Measurements from ENCODE around the gene KIRREL3.

The KIRREL3 gene

DNA sequence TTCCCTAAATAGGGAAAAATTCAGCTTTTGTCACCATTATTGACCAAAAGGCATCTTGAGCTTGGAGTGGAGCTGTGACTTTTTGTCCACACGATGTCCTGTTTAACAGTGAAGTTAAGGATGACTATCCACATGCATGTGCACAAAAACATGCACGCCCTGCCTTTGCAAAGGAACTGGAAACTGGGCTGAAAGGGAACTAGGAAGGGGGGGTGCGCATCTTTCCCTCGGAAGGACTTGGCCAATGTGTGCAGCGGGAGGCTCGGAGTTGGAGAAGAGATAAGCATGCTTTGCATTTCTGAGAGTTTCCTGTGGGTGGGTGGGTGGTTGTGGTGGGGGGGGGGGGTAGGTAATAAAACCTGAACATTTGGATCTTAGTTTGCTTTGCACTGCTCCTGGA lies 411 bp upstream of the KIRREL3 start:
- H3K4me3 ChIP-seq (ENCODE audit: low read length), result no peak overlapping the region
- TF ChIP-seq, protein P1, sequence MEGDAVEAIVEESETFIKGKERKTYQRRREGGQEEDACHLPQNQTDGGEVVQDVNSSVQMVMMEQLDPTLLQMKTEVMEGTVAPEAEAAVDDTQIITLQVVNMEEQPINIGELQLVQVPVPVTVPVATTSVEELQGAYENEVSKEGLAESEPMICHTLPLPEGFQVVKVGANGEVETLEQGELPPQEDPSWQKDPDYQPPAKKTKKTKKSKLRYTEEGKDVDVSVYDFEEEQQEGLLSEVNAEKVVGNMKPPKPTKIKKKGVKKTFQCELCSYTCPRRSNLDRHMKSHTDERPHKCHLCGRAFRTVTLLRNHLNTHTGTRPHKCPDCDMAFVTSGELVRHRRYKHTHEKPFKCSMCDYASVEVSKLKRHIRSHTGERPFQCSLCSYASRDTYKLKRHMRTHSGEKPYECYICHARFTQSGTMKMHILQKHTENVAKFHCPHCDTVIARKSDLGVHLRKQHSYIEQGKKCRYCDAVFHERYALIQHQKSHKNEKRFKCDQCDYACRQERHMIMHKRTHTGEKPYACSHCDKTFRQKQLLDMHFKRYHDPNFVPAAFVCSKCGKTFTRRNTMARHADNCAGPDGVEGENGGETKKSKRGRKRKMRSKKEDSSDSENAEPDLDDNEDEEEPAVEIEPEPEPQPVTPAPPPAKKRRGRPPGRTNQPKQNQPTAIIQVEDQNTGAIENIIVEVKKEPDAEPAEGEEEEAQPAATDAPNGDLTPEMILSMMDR (IDR thresholded peaks at IDR 0.05; ENCODE audit: insufficient read depth, low read depth, low read length, missing control alignments), result no peak
- no peak for DNase-seq (ENCODE audit: low read depth)

DNA sequence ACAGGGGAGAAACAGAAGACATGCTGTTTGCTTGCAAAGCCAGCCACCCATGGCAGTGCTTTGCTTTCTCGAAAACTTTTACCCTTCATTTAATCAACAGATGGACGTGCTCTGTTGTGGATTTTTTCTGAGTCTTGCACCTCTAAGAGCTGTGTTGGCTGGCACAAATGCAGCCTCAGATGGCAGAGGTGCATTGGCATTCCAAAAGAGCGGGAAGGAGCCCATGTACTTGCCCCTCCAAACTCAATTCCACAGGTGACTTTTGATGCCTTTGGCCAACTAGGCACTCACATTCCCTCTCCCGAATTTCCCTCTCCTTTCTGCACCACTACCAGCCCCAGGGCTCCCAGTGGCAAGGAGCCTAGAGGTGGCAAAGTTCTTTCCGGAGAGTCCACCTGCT lies 1.2 kb downstream of the KIRREL3 start:
- TF ChIP-seq, protein P1 (IDR thresholded peaks at IDR 0.05; ENCODE audit: insufficient read depth, low read depth, low read length, missing control alignments), result no peak
- DNase-seq (ENCODE audit: low read depth), result no peak
- H3K4me3 ChIP-seq (ENCODE audit: low read length), result no peak overlapping the region

DNA sequence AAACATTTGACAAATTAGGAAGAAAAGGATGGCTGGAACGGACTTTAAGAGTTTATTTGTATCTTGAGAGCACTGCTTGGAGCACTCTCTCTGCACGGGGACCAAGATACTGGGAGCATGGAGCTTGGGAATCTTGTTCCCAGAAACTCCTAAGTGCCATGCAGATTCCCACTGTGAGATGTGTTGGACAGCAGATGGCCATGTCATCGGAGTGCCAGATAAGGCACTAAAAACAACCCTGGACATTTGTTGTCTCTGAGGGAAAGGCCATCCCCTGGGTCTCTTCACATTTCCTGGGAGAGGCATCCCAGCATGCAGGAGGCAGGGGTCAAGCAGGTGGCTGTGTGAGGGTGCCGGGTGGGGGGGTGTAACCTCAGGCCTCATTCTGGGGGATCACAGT lies 2.9 kb downstream of the KIRREL3 start:
- DNase-seq (ENCODE audit: low read depth), result no peak
- no peak overlapping the region for H3K4me3 ChIP-seq (ENCODE audit: low read length)
- TF ChIP-seq, protein P1 (IDR thresholded peaks at IDR 0.05; ENCODE audit: insufficient read depth, low read depth, low read length, missing control alignments), result no peak

DNA sequence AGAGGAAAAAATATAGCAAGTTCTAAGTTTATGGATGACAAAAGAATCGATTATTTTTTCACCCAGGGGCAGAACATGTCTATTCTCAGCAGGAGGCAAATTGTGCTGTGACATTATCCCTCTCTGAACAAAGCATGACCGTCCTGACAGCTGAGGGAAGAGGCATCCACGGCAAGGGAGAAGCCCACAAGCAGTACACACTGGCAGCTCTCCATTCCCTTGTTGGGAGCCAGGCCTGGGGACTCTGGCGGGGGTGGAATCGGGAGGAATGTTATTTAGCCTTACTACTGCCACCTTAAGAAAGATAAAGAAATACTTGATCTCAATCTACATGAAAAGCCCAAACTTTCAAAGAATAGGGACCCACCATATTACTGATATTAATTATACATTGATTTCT lies 3.4 kb downstream of the KIRREL3 start:
- no peak for DNase-seq (ENCODE audit: low read depth)
- H3K4me3 ChIP-seq (ENCODE audit: low read length), result no peak overlapping the region
- TF ChIP-seq, protein P1 (IDR thresholded peaks at IDR 0.05; ENCODE audit: insufficient read depth, low read depth, low read length, missing control alignments), result no peak

DNA sequence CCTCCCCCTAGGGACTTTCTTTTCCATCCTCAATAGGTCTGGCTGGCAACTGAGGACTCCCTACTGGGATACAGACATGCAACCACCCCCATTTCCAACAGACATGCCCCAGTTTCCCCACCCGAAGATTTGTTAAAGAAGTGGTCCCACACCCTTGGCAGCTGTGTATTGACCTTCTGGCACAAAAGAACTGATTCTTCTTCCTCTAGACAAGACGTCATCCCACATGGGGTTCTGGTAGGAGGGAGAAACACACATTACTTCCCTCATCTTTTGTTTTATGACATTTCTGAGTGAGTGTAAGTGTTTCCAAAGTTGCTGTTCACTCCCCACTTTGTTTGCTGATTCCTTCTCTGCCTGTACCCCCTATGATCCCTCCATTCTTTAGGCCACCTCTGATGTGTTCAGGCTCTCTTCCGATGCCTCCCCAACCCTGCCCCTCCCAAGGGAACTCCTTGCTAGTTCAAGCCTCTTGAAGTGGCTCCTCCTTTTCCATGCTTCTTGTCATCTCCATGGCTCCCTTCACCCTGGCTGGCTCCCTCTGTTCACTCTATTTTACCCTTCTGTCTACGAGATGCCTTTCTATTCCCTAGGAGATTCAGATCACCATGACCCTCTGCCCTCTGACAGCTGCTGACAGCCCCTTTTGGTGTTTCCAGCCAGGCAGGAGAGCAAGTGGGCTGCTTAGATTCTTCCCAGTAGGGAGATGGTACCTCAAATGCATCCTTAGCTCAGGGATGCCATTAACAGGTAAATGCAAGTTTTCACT lies 4.3 kb downstream of the KIRREL3 start:
- TF ChIP-seq, protein P1 (IDR thresholded peaks at IDR 0.05; ENCODE audit: insufficient read depth, low read depth, low read length, missing control alignments), result no peak
- no peak overlapping the region for H3K4me3 ChIP-seq (ENCODE audit: low read length)
- no peak for DNase-seq (ENCODE audit: low read depth)

DNA sequence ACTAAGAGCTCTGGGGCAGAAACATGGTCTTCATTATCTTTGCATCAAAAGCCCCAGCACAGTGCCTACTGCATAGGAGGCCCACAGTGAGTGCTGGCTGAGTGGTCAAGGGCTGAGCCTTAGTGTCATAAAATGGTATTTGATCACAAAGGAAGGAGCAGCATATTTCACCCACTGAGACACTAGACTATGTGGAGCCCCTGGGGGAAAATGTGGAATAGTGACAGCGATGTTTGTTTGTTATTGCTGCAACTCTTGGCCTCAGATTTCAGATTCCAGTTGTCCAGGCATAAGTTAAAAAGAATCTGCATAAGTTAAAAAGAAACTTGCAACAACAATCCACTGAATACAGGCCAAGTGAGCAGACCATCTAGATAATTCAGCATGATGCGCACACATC lies 7.0 kb downstream of the KIRREL3 start:
- TF ChIP-seq, protein P1 (IDR thresholded peaks at IDR 0.05; ENCODE audit: insufficient read depth, low read depth, low read length, missing control alignments), result no peak
- no peak for DNase-seq (ENCODE audit: low read depth)
- H3K4me3 ChIP-seq (ENCODE audit: low read length), result no peak overlapping the region

DNA sequence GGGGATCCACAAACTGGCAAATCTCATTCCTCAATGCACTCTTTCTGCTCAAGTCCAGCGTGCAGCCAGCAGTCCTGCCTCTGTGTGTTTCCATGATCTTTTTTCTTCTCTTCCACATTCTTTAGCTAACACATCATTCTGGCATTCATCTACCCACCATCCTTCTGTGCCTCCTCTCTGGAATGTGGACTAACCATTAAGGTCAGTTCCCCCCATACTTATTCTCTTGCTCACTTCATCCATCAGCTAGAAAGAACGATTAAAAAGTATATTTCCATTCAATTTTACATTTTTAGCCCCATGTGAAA lies 7.8 kb downstream of the KIRREL3 start:
- DNase-seq (ENCODE audit: low read depth), result no peak
- no peak overlapping the region for H3K4me3 ChIP-seq (ENCODE audit: low read length)
- TF ChIP-seq, protein P1 (IDR thresholded peaks at IDR 0.05; ENCODE audit: insufficient read depth, low read depth, low read length, missing control alignments), result no peak

Measured in epithelial cell of esophagus (primary cell).